ENCODE measurements around the gene FAM3A.
"Not testable (repeated sequence)": the region's sequence is repeated elsewhere in the genome, so short reads cannot be mapped to it uniquely, and the experiment has no call there.

FAM3A gene

GRCh38 chrX:154505734-154506133, 10.3 kb downstream of the FAM3A start:
- Mint-ChIP-seq H3K27ac (no peak overlapping the region), H3K9me3 (peaks cover 8% of the 10 kb centered on the region), H3K36me3 (peaks cover 23% of the 10 kb centered on the region), H3K4me1 (peaks cover 13% of the 10 kb centered on the region), H3K27me3 (no peaks in the 10 kb centered on the region), H3K4me3 (no peak overlapping the region)
- CTCF ChIA-PET = no interaction called here
- no peak for DNase-seq

- Mint-ChIP-seq H3K9me3 (no peaks in the 10 kb centered on the region), H3K27me3 (no peaks in the 10 kb centered on the region), H3K36me3 (peaks cover 5% of the 10 kb centered on the region), H3K4me1 (no peaks in the 10 kb centered on the region), H3K27ac (no peak overlapping the region), H3K4me3 (no peak overlapping the region)
- CTCF ChIA-PET = no interaction called here
- DNase-seq = no peak
Measured at GRCh38 chrX:154502989-154503388, 13.0 kb downstream of the FAM3A start.

GRCh38 chrX:154502098-154502497, 13.9 kb downstream of the FAM3A start:
- Mint-ChIP-seq H3K36me3 (peaks cover 5% of the 10 kb centered on the region), H3K4me3 (no peak overlapping the region), H3K9me3 (no peaks in the 10 kb centered on the region), H3K4me1 (no peaks in the 10 kb centered on the region), H3K27ac (no peak overlapping the region), H3K27me3 (no peaks in the 10 kb centered on the region)
- DNase-seq = no peak
- CTCF ChIA-PET = no interaction called here

- H3K9me3 Mint-ChIP-seq, H3K27me3 Mint-ChIP-seq, H3K4me1 Mint-ChIP-seq, H3K27ac Mint-ChIP-seq, H3K36me3 Mint-ChIP-seq, H3K4me3 Mint-ChIP-seq, CTCF ChIA-PET, DNase-seq: not testable (repeated sequence)
Measured at GRCh38 chrX:154501423-154501822, 14.6 kb downstream of the FAM3A start.

- CTCF ChIA-PET = not testable (repeated sequence)
Measured at GRCh38 chrX:154496591-154497137, 19.4 kb downstream of the FAM3A start.

GRCh38 chrX:154495472-154495922, 20.5 kb downstream of the FAM3A start:
- no peaks in the 10 kb centered on the region for H3K36me3 Mint-ChIP-seq
- no peak for DNase-seq
- H3K4me1 Mint-ChIP-seq = peaks cover 5% of the 10 kb centered on the region
- no peak overlapping the region for H3K4me3 Mint-ChIP-seq
- H3K27me3 Mint-ChIP-seq = no peaks in the 10 kb centered on the region
- H3K27ac Mint-ChIP-seq = no peak overlapping the region
- H3K9me3 Mint-ChIP-seq = no peaks in the 10 kb centered on the region
- CTCF ChIA-PET = no interaction called here

More at GRCh38 chrX:154496591-154497137, 19.4 kb downstream of the FAM3A start:
- H3K27ac Mint-ChIP-seq, H3K27me3 Mint-ChIP-seq, H3K36me3 Mint-ChIP-seq, H3K4me1 Mint-ChIP-seq, H3K9me3 Mint-ChIP-seq, H3K4me3 Mint-ChIP-seq, DNase-seq: not testable (repeated sequence)

GRCh38 chrX:154494715-154495114, 21.3 kb downstream of the FAM3A start:
- CTCF ChIA-PET = no interaction called here
- H3K27me3 Mint-ChIP-seq = no peaks in the 10 kb centered on the region
- peaks cover 5% of the 10 kb centered on the region for H3K4me1 Mint-ChIP-seq
- no peak for DNase-seq
- no peaks in the 10 kb centered on the region for H3K9me3 Mint-ChIP-seq
- H3K4me3 Mint-ChIP-seq = no peak overlapping the region
- H3K27ac Mint-ChIP-seq = no peak overlapping the region
- no peaks in the 10 kb centered on the region for H3K36me3 Mint-ChIP-seq

- Mint-ChIP-seq H3K36me3 (peaks cover 7% of the 10 kb centered on the region), H3K27me3 (no peaks in the 10 kb centered on the region), H3K9me3 (no peaks in the 10 kb centered on the region), H3K4me1 (peaks cover 27% of the 10 kb centered on the region), H3K27ac (peak within 1 kb of the TSS; percentile 97), H3K4me3 (peak within 1 kb of the TSS; percentile 86)
- CTCF ChIA-PET = interaction anchor here (0.8 kb wide), 1 partner anchor 117 kb away, joined by 4 read pairs; the partner anchor contains the start of gene FLNA
- DNase-seq = peak; percentile 92
Measured at GRCh38 chrX:154490414-154491083, 25.5 kb downstream of the FAM3A start, which contains the start of gene SLC10A3. Gene SLC10A3, minus strand, starts transcription at chrX:154490629. Its CDS starts 1,689 bp downstream, at chrX:154488940.

- no peaks in the 10 kb centered on the region for H3K27me3 Mint-ChIP-seq
- DNase-seq = peak; percentile 55
- no peaks in the 10 kb centered on the region for H3K9me3 Mint-ChIP-seq
- peaks cover 7% of the 10 kb centered on the region for H3K36me3 Mint-ChIP-seq
- H3K27ac Mint-ChIP-seq = peak overlapping the region; percentile 90
- CTCF ChIA-PET = interaction anchor here (0.7 to 1.1 kb wide), 3 partner anchors 38 to 116 kb away, joined by 3 to 4 read pairs (median 4); partner anchors contain the start of gene FLNA
- peak overlapping the region; percentile 86 for H3K4me3 Mint-ChIP-seq
- peaks cover 27% of the 10 kb centered on the region for H3K4me1 Mint-ChIP-seq
Measured at GRCh38 chrX:154490021-154490413, 26.0 kb downstream of the FAM3A start.

GRCh38 chrX:154489182-154489581, 26.9 kb downstream of the FAM3A start:
- no peaks in the 10 kb centered on the region for H3K27me3 Mint-ChIP-seq
- H3K4me3 Mint-ChIP-seq = peak overlapping the region; percentile 86
- no peaks in the 10 kb centered on the region for H3K9me3 Mint-ChIP-seq
- no peak for DNase-seq
- peak overlapping the region; percentile 90 for H3K27ac Mint-ChIP-seq
- CTCF ChIA-PET = interaction anchor here (0.7 to 1.1 kb wide), 2 partner anchors 38 to 115 kb away, joined by 3 to 4 read pairs; partner anchors contain the start of gene FLNA
- H3K36me3 Mint-ChIP-seq = peaks cover 7% of the 10 kb centered on the region
- peaks cover 31% of the 10 kb centered on the region for H3K4me1 Mint-ChIP-seq

GRCh38 chrX:154488336-154489075, 27.5 kb downstream of the FAM3A start:
- Mint-ChIP-seq H3K27ac (peak overlapping the region; percentile 72), H3K4me1 (peaks cover 33% of the 10 kb centered on the region), H3K4me3 (peak overlapping the region; percentile 86), H3K27me3 (no peaks in the 10 kb centered on the region), H3K9me3 (no peaks in the 10 kb centered on the region), H3K36me3 (peaks cover 8% of the 10 kb centered on the region)
- DNase-seq = no peak
- CTCF ChIA-PET = interaction anchor here (0.6 to 1.1 kb wide), 2 partner anchors 39 to 43 kb away, joined by 3 to 4 read pairs; no protein-coding TSS in a partner anchor

- peaks cover 11% of the 10 kb centered on the region for H3K36me3 Mint-ChIP-seq
- DNase-seq = no peak
- H3K27me3 Mint-ChIP-seq = no peaks in the 10 kb centered on the region
- peak overlapping the region; percentile 76 for H3K4me3 Mint-ChIP-seq
- CTCF ChIA-PET = interaction anchor here (0.6 to 1.4 kb wide), 2 partner anchors 44 to 115 kb away, joined by 3 read pairs; no protein-coding TSS in a partner anchor
- H3K9me3 Mint-ChIP-seq = no peaks in the 10 kb centered on the region
- peak overlapping the region; percentile 72 for H3K27ac Mint-ChIP-seq
- H3K4me1 Mint-ChIP-seq = peaks cover 36% of the 10 kb centered on the region
Measured at GRCh38 chrX:154487518-154488290, 28.3 kb downstream of the FAM3A start.

- Mint-ChIP-seq H3K4me3 (peak within 1 kb of the TSS; percentile 76), H3K36me3 (peaks cover 15% of the 10 kb centered on the region), H3K4me1 (peaks cover 40% of the 10 kb centered on the region), H3K9me3 (no peaks in the 10 kb centered on the region), H3K27ac (peak within 1 kb of the TSS; percentile 85), H3K27me3 (no peaks in the 10 kb centered on the region)
- CTCF ChIA-PET = interaction anchor here (0.7 to 1.4 kb wide), 3 partner anchors 27 to 114 kb away, joined by 3 read pairs; no protein-coding TSS in a partner anchor
- DNase-seq = peak; percentile 68
Measured at GRCh38 chrX:154486396-154487207, 29.4 kb downstream of the FAM3A start, which contains the start of gene UBL4A. Gene UBL4A, minus strand, starts transcription at chrX:154486615. Its CDS starts 31 bp downstream, at chrX:154486584.

Data from activated naive CD4-positive, alpha-beta T cell treated with anti-CD3 and anti-CD28 coated beads, Interleukin-2, amount 10 ng/mL, durations not matched to agents 7 days and 5 days (primary cell).